H1 (cell line): ENCODE measurements around the gene SLC5A10. TPM values are rescaled to one million over a fixed set of nuclear protein-coding genes. Genes with fewer than 3 reads are reported as not detected.

Experiments used
- ASH2L ChIP-seq: fragments of 200-600, 300-600 bp; sonication (generic); IDR thresholded peaks from one replicate; pipeline ENCODE4 v1.7.1; 2017; ENCODE audit warnings: low read length
- CHD2 ChIP-seq: IDR thresholded peaks from 2 replicates; pipeline ENCODE4 v1.6.1; 2012; ENCODE audit warnings: low read length, improper control_type of control experiment
- CHD7 ChIP-seq: fragments of 300-600 bp; sonication (generic); IDR thresholded peaks from 2 replicates; pipeline ENCODE4 v1.7.1; 2012; ENCODE audit warnings: low read length, moderate library complexity, mild to moderate bottlenecking, inconsistent platforms; ENCODE audit not compliant: insufficient replicate concordance
- KDM5A ChIP-seq: fragments of 200-600 bp; IDR thresholded peaks from 2 replicates; pipeline ENCODE4 v1.7.1; 2012; ENCODE audit warnings: mild to moderate bottlenecking, low read length, inconsistent platforms, mixed read lengths
- MAFK ChIP-seq: IDR thresholded peaks from 2 replicates; pipeline ENCODE4 v1.6.1; 2012; ENCODE audit warnings: low read depth, mild to moderate bottlenecking, improper control_type of control experiment, low read length
- polyA plus RNA-seq, 7 experiments: library from polyadenylated mRNA; depleted of rRNA in 3 of 7; stranded (reverse) in 5 of 7; unstranded in 2 of 7; fragments of >200 nt in 5 of 7; fragments of 200-250 nt in 2 of 7; gene quantifications; 1 replicate in 5 of 7; 2 replicates in 1 of 7; 4 replicates in 1 of 7; pipeline versions ENCODE4 v1.2.1 to v1.2.3, GENCODE V29; 2011 to 2013; ENCODE audit warnings: missing spikeins in 2 of 7, mixed read lengths in 2 of 7
- total RNA-seq: library from RNA; stranded (reverse); fragmentation: NEBNext Ultra II Directional; extraction: Animal tissue kit (Norgen Biotek cat#: 25700); gene quantifications from 2 replicates; pipeline ENCODE4 v1.2.1, GENCODE V29; 2021

The SLC5A10 gene
- total and polyA plus RNA-seq, 2 of the 8 experiments (the other 6 are each of a cell fraction or from before 2014, with no cell fraction given): 0.05 to 0.11 TPM

GRCh38 chr17:18981642-18982424, 29.9 kb downstream of the SLC5A10 start (continued):
- TF ChIP-seq CHD7: no peak
- no peak for TF ChIP-seq KDM5A
- TF ChIP-seq CHD2: no peak
- no peak for TF ChIP-seq MAFK
- no peak for TF ChIP-seq ASH2L
- TF ChIP-seq, all 59 proteins: peak for 0
